GM23338 (cell line): ENCODE results near the gene DNAJC16. TPM values are rescaled to one million over a fixed set of nuclear protein-coding genes. Genes with fewer than 3 reads are reported as not detected.

Experiments used
- ATAC-seq: fragments of 200-7000 bp; cut with Tn5 transposase; 3 replicates; pipeline ENCODE4 v1.9.1; 2020
- DNase-seq: peaks from one replicate; pipeline ENCODE4 v3.0.0-alpha.2; 2015; ENCODE audit warnings: low spot score
- H2AFZ ChIP-seq: fragments of 200-600 bp; sonication (generic); 2 replicates; pipeline ENCODE4 v1.8.0; 2016; ENCODE audit warnings: antibody characterized with exemption, mild to moderate bottlenecking, moderate library complexity
- H3F3A ChIP-seq: fragments of 200-600 bp; sonication (generic); replicated peaks from 2 replicates; pipeline ENCODE4 v1.8.0; 2017; ENCODE audit warnings: antibody characterized with exemption, mixed run types, low read depth
- H3K27ac ChIP-seq: fragments of 200-600 bp; sonication (generic); 2 replicates; pipeline ENCODE4 v1.6.1; 2016; ENCODE audit warnings: low read depth
- H3K27me3 ChIP-seq: fragments of 200-600 bp; sonication (generic); 2 replicates; pipeline ENCODE4 v1.8.0; 2016; ENCODE audit warnings: mild to moderate bottlenecking, mixed run types, moderate library complexity; ENCODE audit not compliant: insufficient read depth
- H3K36me3 ChIP-seq: fragments of 200-600 bp; sonication (generic); 2 replicates; pipeline ENCODE4 v1.8.0; 2016; ENCODE audit warnings: mild to moderate bottlenecking; ENCODE audit not compliant: insufficient read depth
- H3K4me1 ChIP-seq: fragments of 200-600 bp; sonication (generic); 2 replicates; pipeline ENCODE4 v1.8.0; 2016; ENCODE audit warnings: mild to moderate bottlenecking, moderate library complexity; ENCODE audit not compliant: insufficient read depth
- H3K4me2 ChIP-seq: fragments of 200-600 bp; sonication (generic); 2 replicates; pipeline ENCODE4 v1.7.1; 2017; ENCODE audit warnings: mixed run types
- H3K4me3 ChIP-seq: fragments of 200-600 bp; sonication (generic); 2 replicates; pipeline ENCODE4 v1.6.1; 2016; ENCODE audit warnings: mixed run types
- H3K79me2 ChIP-seq: fragments of 200-600 bp; sonication (generic); replicated peaks from 2 replicates; pipeline ENCODE4 v1.8.0; 2017; ENCODE audit warnings: mild to moderate bottlenecking; ENCODE audit not compliant: insufficient read depth
- H3K9me2 ChIP-seq: fragments of 200-600 bp; sonication (generic); 2 replicates; pipeline ENCODE4 v1.8.0; 2017; ENCODE audit not compliant: insufficient read depth
- H4K20me1 ChIP-seq: fragments of 200-600 bp; sonication (generic); replicated peaks from 2 replicates; pipeline ENCODE4 v1.8.0; 2017; ENCODE audit warnings: mild to moderate bottlenecking; ENCODE audit not compliant: insufficient read depth
- H3K27ac Mint-ChIP-seq: 2 replicates; pipeline ENCODE4 v1.8.0; 2020; ENCODE audit warnings: inconsistent platforms, mild to moderate bottlenecking, moderate library complexity, mixed read lengths
- H3K27me3 Mint-ChIP-seq: 3 replicates; pipeline ENCODE4 v1.8.0; 2022; ENCODE audit warnings: low read depth, mild to moderate bottlenecking, moderate library complexity, mixed read lengths, inconsistent platforms; ENCODE audit not compliant: insufficient read depth, poor library complexity
- H3K36me3 Mint-ChIP-seq: 3 replicates; pipeline ENCODE4 v1.8.0; 2021; ENCODE audit warnings: low read depth, mild to moderate bottlenecking, inconsistent platforms, moderate library complexity, mixed read lengths
- H3K4me1 Mint-ChIP-seq: 3 replicates; pipeline ENCODE4 v1.8.0; 2020; ENCODE audit warnings: mild to moderate bottlenecking, inconsistent platforms, mixed read lengths
- H3K4me3 Mint-ChIP-seq: 3 replicates; pipeline ENCODE4 v1.8.0; 2021; ENCODE audit warnings: moderate library complexity, mild to moderate bottlenecking, inconsistent platforms, mixed read lengths
- H3K9me3 Mint-ChIP-seq: 3 replicates; pipeline ENCODE4 v1.8.0; 2020; ENCODE audit warnings: moderate library complexity, mild to moderate bottlenecking, inconsistent platforms, mixed read lengths
- CREB1 ChIP-seq: fragments of 250-450 bp; sonication (Bioruptor Pico); IDR thresholded peaks from 2 replicates; pipeline ENCODE4 v1.5.0; 2020; ENCODE audit warnings: low read depth, mild to moderate bottlenecking, moderate library complexity
- EZH2 ChIP-seq: fragments of 200-600 bp; sonication (generic); IDR thresholded peaks from one replicate; pipeline ENCODE4 v1.8.0; 2017; ENCODE audit warnings: antibody characterized with exemption, mild to moderate bottlenecking, low read depth; ENCODE audit not compliant: unreplicated experiment
- EZH2phosphoT487 ChIP-seq: fragments of 200-600 bp; sonication (generic); IDR thresholded peaks from one replicate; pipeline ENCODE4 v1.8.1; 2018; ENCODE audit warnings: antibody characterized with exemption; ENCODE audit not compliant: unreplicated experiment
- JUNB ChIP-seq: IDR thresholded peaks from one replicate; pipeline ENCODE4 v1.6.1; 2016; ENCODE audit warnings: antibody characterized with exemption; ENCODE audit not compliant: unreplicated experiment
- NANOG ChIP-seq: IDR thresholded peaks from 2 replicates; pipeline ENCODE4 v1.6.1; 2016; ENCODE audit warnings: antibody characterized with exemption, borderline replicate concordance
- POLR2AphosphoS5 ChIP-seq: IDR thresholded peaks from 2 replicates; pipeline ENCODE4 v1.6.1; 2016; ENCODE audit warnings: antibody characterized with exemption, low read depth
- STAT1 ChIP-seq: IDR thresholded peaks from one replicate; pipeline ENCODE4 v1.6.1; 2016; ENCODE audit warnings: antibody characterized with exemption; ENCODE audit not compliant: unreplicated experiment
- ZNF114 ChIP-seq: fragments of 250-450 bp; sonication (Bioruptor Pico); IDR thresholded peaks from 2 replicates; pipeline ENCODE4 v1.5.0; 2020; ENCODE audit warnings: mild to moderate bottlenecking, moderate library complexity
- ZNF331 ChIP-seq: fragments of 250-450 bp; sonication (Bioruptor Pico); IDR thresholded peaks from 2 replicates; pipeline ENCODE4 v1.5.0; 2020; ENCODE audit warnings: low read depth, mild to moderate bottlenecking, moderate library complexity
- ZNF462 ChIP-seq: fragments of 250-450 bp; sonication (Bioruptor Pico); IDR thresholded peaks from 2 replicates; pipeline ENCODE4 v1.5.0; 2020; ENCODE audit warnings: mild to moderate bottlenecking, moderate library complexity
- polyA plus RNA-seq: library from polyadenylated mRNA; unstranded; fragments of >200 nt; fragmentation: Nextera tagmentation; extraction: Ambion mirVana; gene quantifications from 2 replicates; pipeline ENCODE4 v1.2.1, GENCODE V29; 2016
- total RNA-seq: library from RNA; depleted of rRNA; stranded (reverse); fragments of >200 nt; shearing (Covaris generic); gene quantifications from 2 replicates; pipeline ENCODE4 v1.2.3, GENCODE V29; 2014
- TF ChIP-seq, protein P1 (sequence below): IDR thresholded peaks from one replicate; pipeline ENCODE4 v1.6.1; 2018; ENCODE audit warnings: antibody characterized with exemption; ENCODE audit not compliant: unreplicated experiment
- TF ChIP-seq, protein P2 (sequence below): IDR thresholded peaks from 2 replicates; pipeline ENCODE4 v1.6.1; 2016; ENCODE audit warnings: antibody characterized with exemption
- TF ChIP-seq, protein P3 (sequence below), 2 experiments: fragments of 200-600 bp in 1 of 2; sonication (generic) in 1 of 2; conservative IDR thresholded peaks; 2 replicates each; pipeline versions ENCODE4 v1.5.1 to v1.6.1; 2016 to 2017; ENCODE audit warnings: antibody characterized with exemption in 2 of 2, low read depth in 2 of 2, mild to moderate bottlenecking in 2 of 2, moderate library complexity in 1 of 2

DNAJC16 gene
- total and polyA plus RNA-seq, 2 experiments from 2014 or later, result 6.3 to 18.0 TPM

DNA sequence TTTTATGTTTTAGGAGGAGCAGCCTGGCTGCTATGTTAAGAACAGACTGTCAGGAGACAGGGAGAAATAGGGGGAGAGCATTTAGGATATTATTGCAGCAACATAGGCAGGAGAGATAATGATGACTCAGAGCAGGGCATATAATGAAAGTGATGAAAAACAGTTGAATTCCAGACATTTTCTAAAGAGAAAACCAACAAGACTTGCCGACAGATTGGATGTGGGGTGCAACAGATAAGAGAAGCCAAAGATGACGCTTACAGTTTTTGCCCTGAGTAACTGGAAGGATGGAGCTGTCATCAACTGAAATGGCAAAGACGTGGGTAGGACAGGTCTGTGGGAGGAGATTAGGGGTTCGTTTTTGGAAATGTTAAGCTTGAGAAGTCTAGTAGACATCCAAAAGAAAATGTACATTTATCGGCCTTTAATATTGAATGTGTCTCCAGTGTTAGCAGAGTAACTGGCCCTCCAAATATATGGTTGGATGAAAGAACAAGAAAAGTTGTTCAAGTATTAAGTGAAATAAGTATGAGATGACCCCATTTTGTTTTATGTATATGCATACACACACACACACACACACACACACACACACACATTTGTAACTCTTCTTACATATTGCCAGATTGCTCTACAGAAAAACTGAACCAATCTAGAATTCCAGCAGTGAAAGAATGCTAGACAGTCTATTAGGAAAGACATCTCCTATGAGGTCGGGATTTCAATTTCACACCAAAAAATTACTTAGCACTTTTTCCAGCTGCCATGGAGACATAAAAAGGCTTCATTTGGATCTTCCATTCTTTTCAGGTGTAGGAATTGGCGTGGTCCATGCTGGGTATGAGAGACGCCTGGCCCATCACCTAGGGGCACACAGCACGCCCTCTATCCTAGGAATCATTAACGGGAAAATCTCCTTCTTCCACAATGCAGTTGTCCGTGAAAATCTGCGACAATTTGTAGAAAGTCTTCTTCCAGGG lies 17.2 kb downstream of the DNAJC16 start:
- Histone ChIP-seq H3K36me3 (peaks cover 12% of the 10 kb centered on the region), H3K9me2 (no peaks in the 10 kb centered on the region), H3K4me2 (no peak overlapping the region), H3K27me3 (no peaks in the 10 kb centered on the region), H3K79me2 (no peaks in the 10 kb centered on the region), H3K4me1 (no peaks in the 10 kb centered on the region), H3F3A (no peaks in the 10 kb centered on the region), H3K27ac (no peak overlapping the region), H3K4me3 (no peak overlapping the region), H2AFZ (no peak overlapping the region), H4K20me1 (no peaks in the 10 kb centered on the region; the same call in 1 of the 2 replicates)
- Mint-ChIP-seq H3K4me3 (no peak overlapping the region), H3K4me1 (no peaks in the 10 kb centered on the region), H3K36me3 (peaks cover 31% of the 10 kb centered on the region), H3K27ac (no peak overlapping the region), H3K9me3 (no peaks in the 10 kb centered on the region), H3K27me3 (no peaks in the 10 kb centered on the region)
- DNase-seq, result no peak
- ATAC-seq, result no peak
- TF ChIP-seq POLR2AphosphoS5 (no peak), JUNB (no peak), CREB1 (CRISPR knock-in tag) (no peak), EZH2 (no peak), EZH2phosphoT487 (no peak), ZNF114 (CRISPR knock-in tag) (no peak), NANOG (no peak), STAT1 (no peak), ZNF462 (CRISPR knock-in tag) (no peak), ZNF331 (CRISPR knock-in tag) (no peak)
- TF ChIP-seq, protein P1, sequence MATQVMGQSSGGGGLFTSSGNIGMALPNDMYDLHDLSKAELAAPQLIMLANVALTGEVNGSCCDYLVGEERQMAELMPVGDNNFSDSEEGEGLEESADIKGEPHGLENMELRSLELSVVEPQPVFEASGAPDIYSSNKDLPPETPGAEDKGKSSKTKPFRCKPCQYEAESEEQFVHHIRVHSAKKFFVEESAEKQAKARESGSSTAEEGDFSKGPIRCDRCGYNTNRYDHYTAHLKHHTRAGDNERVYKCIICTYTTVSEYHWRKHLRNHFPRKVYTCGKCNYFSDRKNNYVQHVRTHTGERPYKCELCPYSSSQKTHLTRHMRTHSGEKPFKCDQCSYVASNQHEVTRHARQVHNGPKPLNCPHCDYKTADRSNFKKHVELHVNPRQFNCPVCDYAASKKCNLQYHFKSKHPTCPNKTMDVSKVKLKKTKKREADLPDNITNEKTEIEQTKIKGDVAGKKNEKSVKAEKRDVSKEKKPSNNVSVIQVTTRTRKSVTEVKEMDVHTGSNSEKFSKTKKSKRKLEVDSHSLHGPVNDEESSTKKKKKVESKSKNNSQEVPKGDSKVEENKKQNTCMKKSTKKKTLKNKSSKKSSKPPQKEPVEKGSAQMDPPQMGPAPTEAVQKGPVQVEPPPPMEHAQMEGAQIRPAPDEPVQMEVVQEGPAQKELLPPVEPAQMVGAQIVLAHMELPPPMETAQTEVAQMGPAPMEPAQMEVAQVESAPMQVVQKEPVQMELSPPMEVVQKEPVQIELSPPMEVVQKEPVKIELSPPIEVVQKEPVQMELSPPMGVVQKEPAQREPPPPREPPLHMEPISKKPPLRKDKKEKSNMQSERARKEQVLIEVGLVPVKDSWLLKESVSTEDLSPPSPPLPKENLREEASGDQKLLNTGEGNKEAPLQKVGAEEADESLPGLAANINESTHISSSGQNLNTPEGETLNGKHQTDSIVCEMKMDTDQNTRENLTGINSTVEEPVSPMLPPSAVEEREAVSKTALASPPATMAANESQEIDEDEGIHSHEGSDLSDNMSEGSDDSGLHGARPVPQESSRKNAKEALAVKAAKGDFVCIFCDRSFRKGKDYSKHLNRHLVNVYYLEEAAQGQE, result no peak
- TF ChIP-seq, protein P2, sequence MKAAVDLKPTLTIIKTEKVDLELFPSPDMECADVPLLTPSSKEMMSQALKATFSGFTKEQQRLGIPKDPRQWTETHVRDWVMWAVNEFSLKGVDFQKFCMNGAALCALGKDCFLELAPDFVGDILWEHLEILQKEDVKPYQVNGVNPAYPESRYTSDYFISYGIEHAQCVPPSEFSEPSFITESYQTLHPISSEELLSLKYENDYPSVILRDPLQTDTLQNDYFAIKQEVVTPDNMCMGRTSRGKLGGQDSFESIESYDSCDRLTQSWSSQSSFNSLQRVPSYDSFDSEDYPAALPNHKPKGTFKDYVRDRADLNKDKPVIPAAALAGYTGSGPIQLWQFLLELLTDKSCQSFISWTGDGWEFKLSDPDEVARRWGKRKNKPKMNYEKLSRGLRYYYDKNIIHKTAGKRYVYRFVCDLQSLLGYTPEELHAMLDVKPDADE, result no peak
- TF ChIP-seq, protein P3, sequence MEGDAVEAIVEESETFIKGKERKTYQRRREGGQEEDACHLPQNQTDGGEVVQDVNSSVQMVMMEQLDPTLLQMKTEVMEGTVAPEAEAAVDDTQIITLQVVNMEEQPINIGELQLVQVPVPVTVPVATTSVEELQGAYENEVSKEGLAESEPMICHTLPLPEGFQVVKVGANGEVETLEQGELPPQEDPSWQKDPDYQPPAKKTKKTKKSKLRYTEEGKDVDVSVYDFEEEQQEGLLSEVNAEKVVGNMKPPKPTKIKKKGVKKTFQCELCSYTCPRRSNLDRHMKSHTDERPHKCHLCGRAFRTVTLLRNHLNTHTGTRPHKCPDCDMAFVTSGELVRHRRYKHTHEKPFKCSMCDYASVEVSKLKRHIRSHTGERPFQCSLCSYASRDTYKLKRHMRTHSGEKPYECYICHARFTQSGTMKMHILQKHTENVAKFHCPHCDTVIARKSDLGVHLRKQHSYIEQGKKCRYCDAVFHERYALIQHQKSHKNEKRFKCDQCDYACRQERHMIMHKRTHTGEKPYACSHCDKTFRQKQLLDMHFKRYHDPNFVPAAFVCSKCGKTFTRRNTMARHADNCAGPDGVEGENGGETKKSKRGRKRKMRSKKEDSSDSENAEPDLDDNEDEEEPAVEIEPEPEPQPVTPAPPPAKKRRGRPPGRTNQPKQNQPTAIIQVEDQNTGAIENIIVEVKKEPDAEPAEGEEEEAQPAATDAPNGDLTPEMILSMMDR (conservative IDR thresholded peaks at IDR 0.05; ENCODE audit: low read depth in 2 of 2), result no peak
